NCI-H1417 treated with DMSO at 0.1 percent for 48 hours (cell line): ENCODE data around the gene CTSL.

Source experiments
- DNase-seq: peaks from one replicate; lab custom pipeline; 2025; lab: John Stamatoyannopoulos, UW

Gene CTSL

GRCh38 chr9:87725900-87726709 lies at the start of gene CTSL:
Gene CTSL (plus strand): TSS chr9:87726119. CDS start chr9:87727604, 1,485 bp downstream.
- DNase-seq, result peak; percentile 32

DNA sequence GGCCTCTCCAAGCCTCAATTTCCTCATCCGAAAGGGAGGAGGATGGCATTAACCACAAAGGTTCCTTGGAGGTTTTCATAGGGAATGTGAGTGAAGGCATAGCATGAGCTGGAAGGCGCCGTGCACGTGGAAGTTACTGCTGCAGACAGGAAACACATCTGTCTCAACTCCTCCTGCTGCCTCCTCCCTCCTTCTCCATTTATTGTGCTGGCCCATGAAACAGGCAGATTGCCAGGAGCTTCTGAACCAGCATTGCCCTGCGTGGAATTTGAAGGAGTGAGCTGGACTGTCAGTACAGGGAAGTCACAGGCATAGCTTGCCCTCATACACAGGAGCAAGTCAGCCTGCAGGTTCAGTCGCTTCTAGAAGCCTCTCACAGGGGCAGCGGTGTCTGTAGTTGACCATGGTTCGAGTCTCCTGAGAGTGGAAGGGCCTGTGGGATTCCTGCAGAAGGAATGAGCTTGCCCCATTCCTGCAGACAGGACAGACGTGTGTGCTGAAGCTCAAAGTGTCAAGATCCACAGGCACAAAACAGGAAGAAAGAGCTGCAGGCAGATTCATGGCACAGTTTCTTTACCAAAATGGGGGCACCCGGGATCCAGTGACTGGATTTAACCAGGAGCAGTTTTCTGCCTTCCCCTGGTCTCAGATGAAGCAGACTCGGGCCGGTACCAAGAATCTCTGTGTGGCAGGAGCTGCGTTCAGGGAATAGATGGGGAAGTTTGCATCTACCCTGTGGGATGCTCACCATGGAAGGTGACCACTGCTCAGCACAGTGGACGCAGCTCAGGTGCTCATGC lies 48.7 kb upstream of the CTSL start:
- no peak for DNase-seq

GRCh38 chr9:87677776-87678587 lies 47.9 kb upstream of the CTSL start:
- DNase-seq, result no peak

GRCh38 chr9:87678650-87679355 lies 47.1 kb upstream of the CTSL start:
- no peak for DNase-seq

GRCh38 chr9:87681271-87682061 lies 44.5 kb upstream of the CTSL start:
- DNase-seq, result no peak

DNA sequence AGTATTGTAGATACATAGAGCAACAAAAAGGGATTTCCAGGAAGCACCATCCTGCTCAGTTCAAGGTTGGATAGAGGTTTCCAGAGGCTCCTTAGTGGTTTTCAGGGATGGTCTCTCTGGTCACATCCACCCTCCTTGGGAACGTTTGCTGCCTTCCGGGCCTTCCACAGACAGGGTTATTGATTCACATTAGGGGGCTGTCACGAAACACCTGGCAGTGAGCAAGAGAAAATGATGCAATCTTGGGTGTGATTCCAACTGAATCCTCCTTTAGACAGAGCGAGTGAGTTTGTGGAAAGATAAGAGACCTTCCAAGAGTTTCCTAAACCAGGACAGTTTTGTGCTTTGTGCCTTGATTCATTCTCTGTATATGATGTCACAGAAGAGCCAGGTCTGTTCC lies 43.8 kb upstream of the CTSL start:
- no peak for DNase-seq

GRCh38 chr9:87682618-87683017 lies 43.3 kb upstream of the CTSL start:
- DNase-seq, result no peak

GRCh38 chr9:87683751-87684626 lies 41.9 kb upstream of the CTSL start:
- DNase-seq, result no peak

DNA sequence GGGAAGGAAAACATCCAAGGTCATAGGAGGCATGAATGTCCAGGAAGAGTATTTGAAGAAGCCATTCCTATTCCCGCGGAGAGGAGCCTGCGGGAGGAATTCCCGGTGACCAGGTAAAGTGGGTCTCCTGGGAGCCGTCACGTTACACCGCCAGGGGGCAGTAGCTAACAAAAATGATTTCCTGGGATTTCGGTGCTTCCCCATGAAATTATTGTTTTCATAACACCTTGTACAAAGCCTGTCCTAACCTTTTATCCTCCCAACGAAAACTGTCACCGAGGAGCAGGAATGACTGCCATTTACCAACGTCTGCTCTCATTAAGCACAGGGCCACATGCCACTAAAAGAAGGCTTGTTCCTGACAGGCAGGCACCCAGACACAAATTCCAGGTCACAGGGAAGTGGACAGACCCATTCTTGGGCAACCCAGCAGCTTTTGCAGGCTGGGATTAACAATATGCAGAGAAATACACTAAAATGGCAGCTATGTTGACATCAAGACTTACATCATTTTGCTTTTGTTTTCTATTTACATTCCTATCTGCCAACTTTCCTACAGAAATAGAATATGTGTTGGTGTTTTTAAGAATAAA lies 41.2 kb upstream of the CTSL start:
- DNase-seq, result no peak

DNA sequence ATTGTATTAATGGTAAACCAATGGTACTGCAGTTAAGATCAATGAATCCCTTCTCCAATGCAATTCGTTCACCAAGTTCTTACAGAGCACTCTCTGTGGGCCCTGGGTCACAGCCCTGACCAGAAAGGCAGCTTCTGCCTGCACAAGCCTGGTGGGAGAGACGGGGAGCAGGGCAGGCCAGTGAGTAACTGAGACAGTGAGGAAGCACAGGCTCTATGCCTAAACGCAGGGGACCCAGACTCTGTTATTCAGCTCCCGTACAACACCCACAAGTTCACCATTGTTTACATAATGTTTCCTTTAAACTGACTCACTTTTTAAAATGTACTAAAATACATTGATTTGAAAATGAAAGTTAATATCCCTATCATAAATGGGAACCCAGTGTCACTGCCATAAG lies 40.5 kb upstream of the CTSL start:
- no peak for DNase-seq

- no peak for DNase-seq
Measured at GRCh38 chr9:87685871-87686519, 39.9 kb upstream of the CTSL start.

DNA sequence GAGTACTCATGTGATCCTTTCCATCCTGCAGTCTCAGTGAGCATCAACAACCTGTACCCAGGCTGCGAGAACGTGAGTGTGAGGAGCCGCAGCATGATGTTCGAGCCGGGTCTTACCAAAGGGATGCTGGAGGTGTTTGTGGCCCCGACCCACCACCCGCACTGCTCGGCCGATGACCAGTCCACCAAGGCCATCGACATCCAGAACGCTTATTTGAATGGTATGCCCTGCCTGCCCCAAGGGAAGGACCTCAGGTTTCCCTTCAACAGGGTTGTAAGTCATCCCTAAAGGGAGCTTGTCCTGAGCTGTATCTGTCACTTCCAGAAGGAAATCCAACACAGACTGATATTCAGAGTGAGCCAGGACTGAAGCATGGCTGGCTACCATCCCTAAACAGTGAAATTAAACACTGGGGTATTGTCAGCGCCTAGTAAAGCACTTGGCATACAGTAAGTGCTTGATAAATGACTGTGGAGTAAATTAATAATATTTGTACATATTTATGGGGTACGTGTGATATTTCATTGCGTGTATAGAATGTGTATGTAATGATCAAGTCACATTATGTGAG lies 39.3 kb upstream of the CTSL start:
- no peak for DNase-seq

- no peak for DNase-seq
Measured at GRCh38 chr9:87687207-87687606, 38.7 kb upstream of the CTSL start.

GRCh38 chr9:87694236-87694755 lies 31.6 kb upstream of the CTSL start:
- DNase-seq, result no peak

- no peak for DNase-seq
Measured at GRCh38 chr9:87695523-87695922, 30.4 kb upstream of the CTSL start.

GRCh38 chr9:87696641-87697040 lies 29.3 kb upstream of the CTSL start:
- no peak for DNase-seq

DNA sequence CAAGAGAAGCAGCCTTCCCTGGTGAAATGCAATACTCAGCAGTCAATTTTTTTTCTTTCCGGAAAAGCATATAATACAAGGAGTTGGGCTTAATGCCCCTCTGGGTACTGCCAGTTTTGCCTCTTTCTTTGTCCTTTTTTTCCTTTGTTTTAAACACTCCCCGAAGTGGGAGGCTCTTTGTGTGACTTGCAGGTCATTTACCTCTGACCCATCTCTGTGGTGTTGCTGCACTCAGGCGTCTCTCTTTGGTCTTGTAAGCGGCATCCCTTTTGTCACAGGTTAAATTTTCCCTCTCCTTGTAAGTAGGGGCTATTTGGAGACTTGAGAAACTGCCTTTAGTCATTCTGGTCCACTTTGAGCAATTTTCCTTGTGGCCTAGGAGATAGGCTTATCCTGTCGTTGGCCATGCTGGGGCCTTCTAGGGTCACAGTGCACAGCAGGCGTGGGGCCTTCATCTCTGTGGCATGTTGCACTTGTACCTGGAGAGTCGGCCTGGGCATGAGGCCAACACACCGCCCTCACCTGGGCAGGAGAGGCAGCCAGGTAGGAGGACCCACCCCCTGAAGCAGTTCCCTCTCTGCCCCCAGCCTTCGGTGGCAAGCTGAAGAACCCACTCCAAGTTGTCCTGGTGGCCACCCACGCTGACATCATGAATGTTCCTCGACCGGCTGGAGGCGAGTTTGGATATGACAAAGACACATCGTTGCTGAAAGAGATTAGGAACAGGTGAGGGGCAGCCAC lies 27.7 kb upstream of the CTSL start:
- no peak for DNase-seq

GRCh38 chr9:87699835-87700234 lies 26.1 kb upstream of the CTSL start:
- DNase-seq, result no peak
